ENCODE measurements around the gene MPO.

The MPO gene

DNA sequence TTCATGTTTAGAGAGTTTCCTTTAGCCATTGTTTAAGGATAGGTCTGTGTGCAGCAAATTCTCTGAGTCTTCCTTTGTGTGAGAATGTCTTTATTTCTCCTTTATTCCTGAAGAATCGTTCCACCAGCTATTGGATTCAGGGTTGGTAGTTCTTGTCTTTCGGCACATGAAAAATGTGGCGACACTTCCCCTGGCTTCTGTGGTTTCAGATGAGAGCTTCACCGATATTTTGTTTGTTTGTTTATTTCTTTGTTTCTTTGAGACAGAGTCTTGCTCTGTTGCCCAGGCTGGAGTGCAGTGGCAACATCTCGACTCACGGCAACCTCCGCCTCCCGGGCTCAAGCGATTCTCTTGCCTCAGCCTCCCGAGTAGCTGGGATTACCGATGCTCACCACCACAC is 18.6 kb downstream of the MPO start:
- DNase-seq = no peak

DNA sequence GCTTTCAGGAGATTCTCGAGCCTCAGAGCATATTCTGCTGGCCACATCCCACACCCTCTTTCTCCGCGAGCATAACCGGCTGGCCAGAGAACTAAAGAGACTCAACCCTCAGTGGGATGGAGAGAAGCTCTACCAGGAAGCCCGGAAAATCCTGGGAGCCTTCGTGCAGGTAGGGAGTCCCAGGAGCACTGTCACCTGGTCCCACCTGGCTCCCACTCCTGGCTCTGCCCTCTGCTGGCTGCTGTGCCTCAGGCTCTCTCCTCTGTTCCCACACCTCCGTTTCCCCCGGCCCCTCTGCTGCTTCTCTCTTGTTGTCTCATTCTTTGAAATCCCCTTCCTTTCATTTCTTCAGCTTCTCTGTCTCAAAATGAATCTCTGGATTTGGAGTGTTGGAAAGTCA is 25.9 kb downstream of the MPO start:
- no peak for DNase-seq

DNA sequence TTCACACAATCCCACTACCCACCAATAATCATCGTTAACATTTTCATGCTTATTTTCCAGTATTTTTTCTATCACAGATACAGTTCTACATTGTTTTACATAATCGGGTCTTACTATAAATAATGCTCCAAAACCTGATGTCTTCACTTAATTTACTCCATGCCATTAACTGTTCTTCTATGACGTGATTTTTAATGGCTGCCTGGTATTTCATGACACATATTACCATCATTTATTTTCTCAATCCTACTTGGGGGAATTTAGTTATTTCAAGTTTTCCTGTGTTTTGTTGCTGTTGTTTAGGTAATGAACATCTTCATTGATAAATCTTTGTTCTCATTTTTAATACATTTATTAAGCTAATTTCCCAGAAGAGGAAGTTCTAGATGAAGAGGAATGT is 27.7 kb downstream of the MPO start:
- no peak for DNase-seq

DNA sequence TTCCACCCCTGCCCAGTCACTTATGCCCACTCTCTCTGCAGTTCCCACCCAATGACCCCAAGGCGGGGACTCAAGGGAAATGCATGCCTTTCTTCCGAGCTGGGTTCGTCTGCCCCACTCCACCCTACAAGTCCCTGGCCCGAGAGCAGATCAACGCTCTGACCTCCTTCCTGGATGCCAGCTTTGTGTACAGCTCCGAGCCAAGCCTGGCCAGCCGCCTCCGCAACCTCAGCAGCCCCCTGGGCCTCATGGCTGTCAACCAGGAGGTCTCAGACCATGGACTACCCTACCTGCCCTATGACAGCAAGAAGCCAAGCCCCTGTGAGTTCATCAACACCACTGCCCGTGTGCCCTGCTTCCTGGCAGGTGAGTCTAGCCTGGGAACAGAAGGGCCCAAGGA is 28.6 kb downstream of the MPO start:
- no peak for DNase-seq

DNA sequence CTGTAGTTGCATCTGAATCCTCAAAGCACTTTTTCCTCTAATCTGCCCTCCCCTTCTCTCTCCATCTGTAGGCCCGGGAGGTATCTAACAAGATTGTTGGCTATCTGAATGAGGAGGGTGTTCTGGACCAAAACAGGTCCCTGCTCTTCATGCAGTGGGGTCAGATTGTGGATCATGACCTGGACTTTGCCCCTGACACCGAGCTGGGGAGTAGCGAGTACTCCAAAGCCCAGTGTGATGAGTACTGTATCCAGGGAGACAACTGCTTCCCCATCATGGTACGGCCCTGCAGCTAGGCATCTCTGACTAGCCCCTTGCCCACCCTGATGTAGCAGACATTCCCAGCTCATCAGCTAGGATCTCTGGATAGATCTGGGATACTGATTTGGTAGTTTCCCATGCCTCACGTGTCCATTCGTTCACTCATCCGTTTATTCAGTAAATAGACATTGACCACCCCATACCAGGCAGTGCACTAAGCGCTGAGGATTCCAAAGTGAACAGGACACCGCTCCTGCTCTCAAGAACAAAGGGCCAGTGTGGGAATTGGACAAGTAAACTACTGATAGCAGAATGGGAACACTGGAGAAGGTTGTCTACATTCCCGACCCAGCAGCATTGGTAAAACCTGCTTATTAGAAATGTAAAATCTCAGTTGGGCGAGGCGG is 30.3 kb downstream of the MPO start:
- no peak for DNase-seq

DNA sequence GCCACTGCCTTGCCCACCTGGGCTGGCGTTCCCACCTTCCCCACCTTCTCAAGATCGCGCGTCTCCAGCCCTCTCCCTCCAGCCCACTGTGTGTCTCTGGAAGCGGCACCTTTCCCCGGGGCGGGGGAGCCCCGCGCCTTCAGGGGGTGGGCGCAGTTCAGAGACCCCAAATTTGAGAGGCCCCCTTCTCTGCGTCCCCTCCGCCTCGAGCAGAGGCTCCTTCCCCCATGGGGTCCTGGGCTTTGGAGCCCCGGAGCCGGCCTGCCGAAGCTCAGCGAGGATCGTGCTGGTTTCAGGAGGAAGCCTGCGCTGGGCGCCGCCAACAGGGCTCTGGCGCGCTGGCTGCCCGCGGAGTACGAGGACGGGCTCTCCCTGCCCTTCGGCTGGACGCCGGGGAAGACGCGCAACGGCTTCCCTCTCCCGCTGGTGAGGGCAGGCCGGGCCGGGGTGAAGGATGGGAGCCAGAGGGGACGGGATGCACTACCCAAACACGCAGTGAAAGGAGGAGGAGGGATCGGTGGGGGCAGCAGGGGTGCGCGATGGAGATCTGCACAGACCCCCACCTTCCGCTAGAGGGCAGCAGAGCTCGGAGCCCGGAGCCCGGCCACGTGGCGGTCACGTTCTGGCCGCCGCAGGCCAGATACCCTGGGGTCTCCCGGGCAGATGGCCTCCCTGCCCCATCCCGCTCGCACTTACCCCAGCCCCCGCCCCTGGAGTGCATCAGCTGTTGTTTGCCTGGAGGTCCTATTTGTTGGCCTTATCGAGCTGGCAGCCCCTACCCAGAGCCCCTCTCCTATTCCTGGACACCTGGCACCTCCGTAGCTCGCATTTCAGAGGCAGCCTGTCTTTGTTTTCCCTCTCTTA is 31.2 kb downstream of the MPO start:
- peak; percentile 71 to 74 for DNase-seq

DNA sequence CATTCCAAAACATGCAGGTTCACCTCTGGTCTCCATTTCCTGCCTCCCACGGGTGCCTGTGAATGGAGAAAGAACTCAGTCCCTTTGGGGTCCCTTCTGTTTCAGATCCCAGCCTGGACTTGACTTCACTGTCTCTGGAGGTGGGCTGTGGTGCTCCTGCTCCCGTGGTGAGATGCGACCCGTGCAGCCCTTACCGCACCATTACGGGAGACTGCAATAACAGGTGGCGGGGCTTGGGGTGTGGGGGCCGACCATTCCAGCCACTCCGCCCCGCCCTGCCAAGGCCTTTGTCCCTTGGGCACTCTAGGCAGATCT is 31.8 kb downstream of the MPO start:
- DNase-seq = no peak

DNA sequence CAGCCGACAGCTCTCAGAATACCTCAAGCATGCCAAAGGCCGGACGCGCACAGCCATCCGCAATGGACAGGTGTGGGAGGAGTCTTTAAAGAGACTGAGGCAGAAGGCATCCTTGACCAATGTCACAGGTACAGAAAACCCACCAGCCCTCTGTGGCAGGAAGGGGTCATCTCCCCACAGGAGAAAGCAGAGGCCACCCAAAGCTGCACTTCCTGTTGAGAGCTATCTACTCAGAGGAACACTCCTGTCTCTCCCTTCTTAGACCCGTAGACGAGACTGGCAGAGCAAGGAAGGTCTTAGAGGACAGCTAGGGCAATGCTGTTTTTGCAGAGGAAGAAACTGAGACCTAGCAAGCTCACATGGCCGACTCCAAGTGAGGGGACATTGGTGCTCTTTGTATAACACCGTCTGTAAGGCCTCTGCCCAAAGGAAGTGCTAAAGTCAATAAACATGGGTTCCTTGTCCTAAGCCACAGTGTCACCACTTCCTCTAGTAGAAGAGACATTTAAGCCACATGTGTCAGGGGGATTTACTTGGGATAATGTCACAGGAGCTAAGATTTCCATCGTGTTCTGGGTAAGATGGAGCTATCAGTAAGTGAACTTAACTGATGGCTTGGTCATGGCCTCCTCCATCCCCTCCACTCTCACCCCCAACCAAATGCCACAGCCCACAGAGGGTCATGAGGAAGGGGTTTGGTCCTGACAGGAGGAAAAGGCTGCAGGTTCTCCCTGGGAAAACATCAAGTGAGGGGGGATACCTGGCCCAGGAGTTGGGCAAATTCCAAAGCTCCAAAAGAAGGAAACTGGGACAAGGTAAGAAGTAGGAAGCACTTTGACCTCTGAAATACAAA is 33.0 kb downstream of the MPO start:
- no peak for DNase-seq

DNA sequence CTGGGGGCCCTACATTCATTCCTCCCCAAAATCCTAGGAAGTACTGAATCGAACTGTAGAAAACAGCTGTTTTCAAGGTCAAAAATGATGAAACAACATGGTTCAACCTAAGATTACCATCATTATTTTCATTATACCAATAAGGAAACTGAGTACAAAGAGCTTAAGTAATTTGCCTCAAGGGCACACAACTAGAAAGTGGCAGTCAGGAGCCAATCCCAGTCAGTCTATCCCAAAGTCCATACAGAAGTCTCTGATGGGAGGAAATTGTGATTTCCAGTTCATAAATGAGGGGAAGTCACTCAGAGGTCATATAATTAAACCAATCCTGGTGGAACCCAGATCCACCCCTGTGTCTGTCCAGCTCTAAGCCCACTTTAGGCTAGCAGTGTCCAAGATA is 34.0 kb downstream of the MPO start:
- no peak for DNase-seq

DNA sequence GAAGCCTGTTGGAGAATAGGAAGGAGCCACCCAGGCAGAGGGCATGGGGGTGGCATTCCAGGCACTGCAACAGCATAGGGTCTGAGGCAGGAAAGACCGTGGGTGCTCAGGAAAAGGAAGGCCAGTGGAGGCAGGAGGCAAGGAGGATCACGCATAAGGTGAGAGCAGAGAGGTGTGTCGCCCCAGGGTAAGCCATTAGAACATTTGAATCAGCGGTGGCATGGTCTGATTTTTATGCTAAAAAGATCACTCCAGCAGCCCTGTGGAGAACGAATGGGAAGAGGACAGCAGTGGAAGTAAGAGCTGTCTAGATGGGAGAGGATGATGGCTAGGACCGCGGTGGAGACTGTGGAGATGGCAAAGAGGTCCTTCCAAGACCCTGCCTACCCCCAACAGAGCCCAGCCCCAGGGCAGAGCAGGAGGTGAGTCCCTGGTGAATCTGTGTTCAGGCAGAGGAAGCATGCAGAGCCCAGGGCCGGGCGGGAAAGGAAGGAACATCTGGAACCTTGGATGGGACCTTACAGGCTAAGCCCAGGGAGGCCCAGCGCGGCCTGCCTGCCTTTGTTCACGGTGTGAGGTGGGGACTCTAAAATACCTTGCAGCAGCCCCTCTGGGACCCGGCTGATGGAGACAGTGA is 34.5 kb downstream of the MPO start:
- no peak for DNase-seq

DNA sequence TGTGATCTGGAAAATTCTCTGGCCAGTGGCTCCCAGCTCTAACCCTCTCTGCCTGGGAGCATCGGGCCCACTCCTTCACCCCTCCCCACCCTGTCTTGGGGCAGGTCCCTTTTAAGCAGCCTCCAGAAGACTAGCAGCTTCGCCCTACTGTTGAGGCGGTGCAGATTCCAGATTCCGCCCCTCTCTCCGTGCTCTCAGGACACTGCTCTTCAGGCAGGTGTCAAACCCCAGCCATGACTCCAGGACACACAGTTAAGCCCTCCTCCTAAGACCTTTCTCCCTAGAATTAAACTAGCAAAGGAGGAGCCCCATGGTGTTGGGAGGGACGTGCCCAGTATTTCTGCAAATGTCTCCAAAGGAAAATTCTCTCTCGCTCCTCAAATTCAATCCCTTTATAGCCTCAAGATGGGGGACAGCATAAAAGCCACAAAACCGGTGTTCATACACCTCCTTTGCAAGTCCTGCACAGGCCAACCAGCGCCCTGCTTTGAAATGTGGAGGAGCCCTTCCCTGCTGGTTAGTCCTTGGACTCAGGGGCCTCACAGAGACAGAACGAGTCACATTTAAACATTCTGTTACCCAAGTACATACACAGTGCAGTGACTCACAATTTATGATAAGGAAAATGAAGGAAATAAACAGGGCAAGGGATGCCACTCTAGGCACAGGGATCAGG is 35.2 kb downstream of the MPO start:
- no peak for DNase-seq

DNA sequence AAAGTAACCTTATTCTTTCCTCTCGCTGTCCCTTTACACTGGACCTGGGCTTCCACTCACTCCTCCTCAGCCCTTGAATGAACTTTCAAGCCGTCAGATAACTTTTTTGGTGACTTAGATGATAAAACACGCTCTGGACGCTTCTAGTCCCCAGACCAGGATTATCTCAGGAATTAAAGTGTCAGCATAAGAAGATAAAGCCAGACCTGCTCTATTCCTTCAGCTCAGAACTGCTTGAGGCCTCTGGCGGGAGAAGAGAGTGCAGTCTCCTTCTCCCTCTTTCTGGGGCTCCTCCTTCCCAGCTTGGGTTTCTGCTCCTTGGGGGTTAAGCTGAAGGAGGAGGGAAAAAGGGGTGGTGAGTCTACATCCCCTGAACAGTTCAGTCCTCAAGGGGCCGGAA is 35.8 kb downstream of the MPO start:
- no peak for DNase-seq

DNA sequence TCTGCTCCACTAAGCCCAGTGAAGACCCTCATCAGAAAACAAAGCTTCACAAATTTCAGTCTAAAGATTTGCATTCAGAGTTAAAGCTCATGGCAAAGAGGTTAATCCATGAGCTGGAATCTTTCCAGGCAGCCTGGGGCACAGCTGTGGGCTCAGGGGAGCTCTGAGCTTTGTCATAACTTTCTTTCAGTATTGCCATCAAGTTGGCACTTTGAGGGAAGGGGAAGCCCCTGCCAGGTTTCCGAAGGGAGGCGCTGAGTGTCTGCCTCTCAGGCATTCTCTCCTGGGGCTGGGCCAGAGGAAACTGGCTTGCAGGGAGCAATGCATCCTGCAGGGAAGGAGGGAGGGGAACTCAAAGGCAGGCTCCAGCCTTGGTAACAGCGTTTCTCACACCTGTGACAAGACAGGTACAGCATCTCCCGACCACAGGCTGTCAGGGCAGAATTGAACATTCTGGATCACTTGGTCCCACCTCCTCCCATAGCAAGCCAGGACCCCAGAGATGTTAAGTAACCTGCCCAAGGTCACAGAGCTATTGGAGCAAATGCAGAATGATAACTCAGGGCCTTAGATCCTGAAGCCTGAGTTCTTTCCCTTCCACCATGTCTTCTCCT is 38.5 kb downstream of the MPO start:
- DNase-seq = no peak

DNA sequence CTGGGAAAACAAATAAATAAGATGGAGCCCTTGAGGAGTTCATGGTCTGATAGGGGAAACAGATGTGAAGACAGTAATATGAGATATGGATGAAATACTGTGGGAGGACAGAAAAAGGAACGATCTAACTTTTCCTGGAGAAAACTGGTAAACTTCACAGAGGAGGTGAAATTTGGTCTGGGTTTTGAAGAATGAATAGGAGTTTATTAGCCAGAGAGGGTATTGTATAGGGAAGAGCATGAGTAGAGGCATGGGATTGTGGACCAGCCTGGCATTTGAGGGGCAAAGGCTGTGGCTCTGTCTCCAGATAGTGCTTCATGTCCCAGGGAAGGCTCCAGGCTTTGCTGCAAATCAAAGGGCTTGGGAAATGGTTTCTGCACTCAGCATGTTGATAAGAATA is 40.7 kb downstream of the MPO start:
- DNase-seq = no peak

DNA sequence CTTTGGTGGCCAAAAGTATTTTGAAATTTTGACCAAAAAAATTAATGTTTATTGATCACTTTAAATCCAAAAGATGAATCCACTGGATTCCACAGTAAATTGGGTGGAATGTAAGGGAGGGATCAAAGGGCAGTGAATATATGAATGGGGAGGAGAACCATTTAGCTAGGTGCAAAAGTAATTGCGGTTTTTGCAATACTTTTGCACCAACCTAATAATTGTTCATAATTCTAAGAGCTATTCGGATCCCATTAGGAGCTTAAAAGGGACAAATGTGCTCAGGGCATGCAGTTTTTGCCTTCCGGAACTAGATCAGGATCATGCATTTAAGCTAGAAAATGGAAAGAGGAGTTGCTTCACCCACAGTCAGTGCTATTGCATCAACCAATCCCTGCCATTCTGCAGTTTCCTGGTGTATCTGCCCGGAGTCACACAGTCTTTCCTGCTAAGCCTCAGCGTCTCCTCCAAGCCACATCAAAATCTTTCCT is 42.5 kb downstream of the MPO start, which contains the start of gene LPO:
Gene LPO, plus strand, starts transcription at position 438 of the 488 bp plus-strand sequence. CDS start 4,396 bp downstream, outside the sequence.
- DNase-seq = no peak

DNA sequence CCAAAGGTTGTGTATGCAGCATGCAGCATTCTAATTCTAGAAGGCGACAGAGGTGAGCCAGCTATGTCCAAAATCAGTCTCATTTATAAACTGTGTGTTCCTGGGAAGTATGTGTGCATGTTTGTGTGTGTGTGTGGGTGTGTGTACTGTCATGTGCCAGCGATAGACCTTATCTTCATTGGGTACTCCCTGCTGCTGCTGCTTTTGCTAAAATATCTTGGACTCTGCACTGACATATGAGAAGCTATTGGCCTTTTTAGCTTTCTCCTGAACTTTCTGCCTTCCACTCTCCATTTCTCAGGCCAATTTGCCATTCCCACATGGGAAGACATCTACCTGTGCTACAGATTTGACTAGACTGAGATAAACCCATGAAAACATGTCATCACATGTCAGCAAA is 44.3 kb downstream of the MPO start:
- DNase-seq = no peak

DNA sequence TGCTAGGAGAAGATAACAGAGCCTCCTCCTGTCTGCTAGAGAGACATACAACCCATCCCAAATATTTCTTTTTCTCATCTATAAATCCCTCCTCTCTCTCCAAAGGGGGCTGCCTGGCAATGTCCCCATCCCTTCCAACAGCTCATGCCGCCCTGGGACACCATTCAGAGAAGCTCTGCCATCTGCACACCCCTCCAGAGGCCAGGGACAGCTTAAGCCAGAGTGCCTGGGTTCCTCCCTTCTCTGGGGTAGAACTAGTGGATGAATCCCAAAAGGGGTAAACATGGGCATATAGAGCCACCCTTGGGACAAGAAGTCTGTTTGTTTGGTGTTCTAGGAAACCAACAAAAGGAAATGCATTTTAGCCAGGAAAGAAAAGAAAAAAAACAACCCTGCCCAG is 44.9 kb downstream of the MPO start:
- no peak for DNase-seq

DNA sequence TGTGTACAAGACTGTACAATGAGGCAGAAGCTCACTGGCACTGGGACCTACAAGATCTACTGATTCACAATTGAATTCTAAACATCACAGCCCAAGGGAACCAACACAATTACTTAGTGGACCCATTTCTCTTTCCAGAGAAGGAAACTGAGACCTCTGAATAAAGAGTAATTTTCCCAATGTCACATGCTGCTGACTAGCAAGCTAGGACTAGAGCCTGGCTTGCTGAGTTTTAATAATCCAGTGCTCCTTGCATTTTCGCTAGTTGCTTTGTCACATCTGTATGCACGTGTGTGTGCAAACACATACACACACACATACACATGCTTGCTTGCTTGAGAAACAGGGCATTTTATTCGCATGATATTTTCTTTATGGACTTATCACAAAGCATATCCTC is 46.2 kb downstream of the MPO start:
- DNase-seq = no peak

DNA sequence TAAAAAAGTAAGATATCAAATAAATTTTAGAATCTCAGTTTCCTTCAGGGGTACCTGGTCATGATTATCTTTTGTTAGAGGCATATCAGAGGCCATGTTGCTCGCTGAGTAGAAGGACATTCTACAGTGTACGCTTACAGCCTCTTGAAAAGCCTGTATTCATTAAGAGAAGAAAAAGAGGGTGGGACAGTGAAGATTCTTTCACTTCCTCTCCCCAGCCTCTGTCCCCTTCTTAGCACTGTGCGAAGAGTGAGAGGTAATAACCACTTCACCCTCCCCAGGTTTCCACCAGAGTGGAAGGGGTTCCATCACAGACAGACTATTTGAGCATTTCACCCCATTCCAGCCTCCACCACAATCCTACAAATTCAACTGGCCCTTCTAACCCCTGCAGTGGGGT is 47.2 kb downstream of the MPO start:
- no peak for DNase-seq

DNA sequence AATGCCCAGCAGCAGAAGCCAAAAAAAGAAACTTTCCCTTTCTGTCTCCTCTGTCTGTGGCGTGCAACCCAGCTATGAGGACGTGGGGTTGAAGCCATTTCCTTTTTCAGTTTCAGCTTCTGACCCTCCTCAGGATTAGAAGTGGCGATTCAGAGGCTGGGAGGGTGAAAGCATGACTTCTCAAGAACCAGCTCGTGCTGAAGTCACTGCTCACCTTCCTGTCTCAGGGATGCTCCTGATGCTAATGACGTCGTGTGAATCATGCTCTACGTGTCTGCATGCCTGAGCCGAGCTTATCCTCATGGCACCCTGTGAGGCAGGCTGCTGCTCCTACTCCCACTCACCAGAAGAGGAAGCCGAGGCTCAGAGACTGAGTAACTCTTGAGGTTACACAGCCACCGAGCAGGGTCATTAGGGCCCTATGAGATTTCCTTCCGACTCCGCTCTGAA is 48.0 kb downstream of the MPO start:
- DNase-seq = peak in 1 of 2 donors; percentile 75

DNA sequence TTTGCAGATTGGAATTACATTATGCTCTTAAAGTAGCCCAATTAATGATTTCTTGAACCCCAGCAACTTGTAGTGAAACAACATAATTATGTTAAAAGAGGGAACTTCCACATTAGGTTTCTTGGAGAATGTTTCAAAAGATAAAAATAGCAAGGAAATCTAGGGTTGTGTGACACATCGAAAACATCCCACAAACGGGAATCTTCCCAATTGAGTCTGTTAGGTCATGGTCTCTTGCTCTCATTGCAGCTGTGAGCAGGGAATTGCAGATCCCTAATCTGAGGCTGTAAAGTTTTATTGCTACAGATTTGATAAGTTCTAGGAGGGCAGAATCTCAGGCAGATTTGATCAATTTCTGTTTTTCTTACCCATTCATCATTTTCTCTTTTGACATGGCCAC is 49.1 kb downstream of the MPO start:
- no peak for DNase-seq

DNA sequence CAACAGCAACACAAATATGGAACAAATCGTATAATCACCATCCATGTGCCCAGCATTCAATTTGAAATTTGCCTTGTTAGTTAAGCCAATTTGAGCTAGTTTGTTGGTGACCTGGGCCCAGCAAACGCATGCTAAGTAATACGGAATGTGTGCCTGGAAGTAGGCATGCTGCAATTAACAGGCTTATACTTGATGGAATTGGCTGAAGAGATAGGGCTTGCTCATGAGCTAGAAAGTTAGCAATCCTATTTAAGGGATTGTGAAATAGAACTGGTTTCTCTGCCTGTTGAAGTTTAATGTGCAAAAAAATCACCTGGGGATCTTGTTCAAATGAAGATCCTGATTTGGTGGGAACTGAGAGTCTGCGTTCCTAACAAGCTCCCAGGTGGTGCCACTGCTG is 50.9 kb downstream of the MPO start:
- no peak for DNase-seq

All from CD4-positive, alpha-beta T cell treated with Interleukin-1 beta for 1 hour (primary cell).